Measurements from ENCODE around the gene NCBP3.

The NCBP3 gene, protein sequence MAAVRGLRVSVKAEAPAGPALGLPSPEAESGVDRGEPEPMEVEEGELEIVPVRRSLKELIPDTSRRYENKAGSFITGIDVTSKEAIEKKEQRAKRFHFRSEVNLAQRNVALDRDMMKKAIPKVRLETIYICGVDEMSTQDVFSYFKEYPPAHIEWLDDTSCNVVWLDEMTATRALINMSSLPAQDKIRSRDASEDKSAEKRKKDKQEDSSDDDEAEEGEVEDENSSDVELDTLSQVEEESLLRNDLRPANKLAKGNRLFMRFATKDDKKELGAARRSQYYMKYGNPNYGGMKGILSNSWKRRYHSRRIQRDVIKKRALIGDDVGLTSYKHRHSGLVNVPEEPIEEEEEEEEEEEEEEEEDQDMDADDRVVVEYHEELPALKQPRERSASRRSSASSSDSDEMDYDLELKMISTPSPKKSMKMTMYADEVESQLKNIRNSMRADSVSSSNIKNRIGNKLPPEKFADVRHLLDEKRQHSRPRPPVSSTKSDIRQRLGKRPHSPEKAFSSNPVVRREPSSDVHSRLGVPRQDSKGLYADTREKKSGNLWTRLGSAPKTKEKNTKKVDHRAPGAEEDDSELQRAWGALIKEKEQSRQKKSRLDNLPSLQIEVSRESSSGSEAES

GRCh38 chr17:3845621-3846436 lies at the start of gene NCBP3:
Gene NCBP3 (minus strand): TSS chr17:3846246. CDS start chr17:3846223, 23 bp downstream.
- DNase-seq = peak; percentile 46 to 65

DNA sequence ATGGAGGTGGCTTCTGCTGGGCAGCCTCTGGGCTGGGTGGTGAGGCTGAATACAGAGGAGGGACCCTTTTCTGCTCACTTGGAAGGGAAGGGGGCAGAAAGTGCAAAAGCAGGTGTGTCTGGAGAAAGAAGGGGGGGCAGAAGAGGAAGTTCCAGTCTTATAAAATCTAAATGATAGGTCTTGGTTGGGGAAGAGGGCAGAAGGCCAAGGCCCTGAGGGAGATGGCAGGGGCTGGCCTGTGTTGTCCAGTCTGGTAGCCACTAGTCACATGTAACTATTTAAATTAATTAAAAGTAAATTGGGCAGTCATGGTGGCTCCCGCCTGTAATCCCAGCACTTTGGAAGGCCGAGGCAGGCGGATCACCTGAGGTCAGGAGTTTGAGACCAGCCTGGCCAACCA lies 49.3 kb upstream of the NCBP3 start:
- no peak for DNase-seq

DNA sequence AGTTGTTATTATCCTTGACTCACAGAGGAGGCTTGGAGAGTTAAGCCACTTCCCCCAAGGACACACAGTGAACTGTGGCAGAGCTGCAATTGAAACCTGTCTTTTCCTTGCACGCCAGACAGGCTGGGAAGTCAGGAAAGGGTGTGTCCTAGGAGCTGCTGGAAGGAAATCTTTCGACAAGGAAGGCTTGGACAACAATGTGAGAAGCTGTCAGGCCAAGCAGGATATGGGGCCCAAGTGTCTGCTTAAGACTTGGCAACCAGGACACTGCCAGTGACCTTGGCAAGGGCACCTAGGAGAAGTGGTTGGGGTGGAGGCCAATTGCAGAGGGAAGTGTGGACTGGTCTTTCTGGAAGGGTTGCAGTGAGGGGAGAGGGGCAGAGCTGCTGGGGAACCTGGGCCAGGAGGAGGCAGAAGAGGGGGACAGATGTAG lies 48.9 kb upstream of the NCBP3 start:
- no peak for DNase-seq

GRCh38 chr17:3894188-3894587 lies 48.1 kb upstream of the NCBP3 start:
- no peak for DNase-seq

DNA sequence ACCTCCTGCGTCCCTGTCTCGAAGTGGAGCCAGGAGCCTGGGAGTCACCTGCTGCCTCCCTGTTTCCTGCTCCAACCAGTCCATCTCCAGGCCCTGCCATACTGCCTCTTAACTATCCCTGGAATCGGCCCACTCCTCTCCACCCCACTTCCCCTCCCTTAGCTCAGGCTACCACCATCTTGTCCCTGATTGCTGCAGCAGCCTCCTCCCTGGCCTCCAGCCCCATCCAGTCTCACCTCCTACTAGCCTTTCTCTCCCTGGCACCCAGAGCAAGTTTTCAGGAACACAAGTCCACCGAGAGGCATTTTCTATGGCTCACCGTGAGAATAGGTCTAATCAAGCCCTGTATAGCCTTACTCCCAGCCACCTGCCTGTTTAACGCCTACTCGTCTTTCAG lies 47.7 kb upstream of the NCBP3 start:
- no peak for DNase-seq

GRCh38 chr17:3893003-3893719 lies 47.1 kb upstream of the NCBP3 start, which contains the start of gene CAMKK1:
Gene CAMKK1 (minus strand): TSS chr17:3893053. CDS start chr17:3885687, 7,366 bp downstream.
- DNase-seq = peak; percentile 48 to 61

DNA sequence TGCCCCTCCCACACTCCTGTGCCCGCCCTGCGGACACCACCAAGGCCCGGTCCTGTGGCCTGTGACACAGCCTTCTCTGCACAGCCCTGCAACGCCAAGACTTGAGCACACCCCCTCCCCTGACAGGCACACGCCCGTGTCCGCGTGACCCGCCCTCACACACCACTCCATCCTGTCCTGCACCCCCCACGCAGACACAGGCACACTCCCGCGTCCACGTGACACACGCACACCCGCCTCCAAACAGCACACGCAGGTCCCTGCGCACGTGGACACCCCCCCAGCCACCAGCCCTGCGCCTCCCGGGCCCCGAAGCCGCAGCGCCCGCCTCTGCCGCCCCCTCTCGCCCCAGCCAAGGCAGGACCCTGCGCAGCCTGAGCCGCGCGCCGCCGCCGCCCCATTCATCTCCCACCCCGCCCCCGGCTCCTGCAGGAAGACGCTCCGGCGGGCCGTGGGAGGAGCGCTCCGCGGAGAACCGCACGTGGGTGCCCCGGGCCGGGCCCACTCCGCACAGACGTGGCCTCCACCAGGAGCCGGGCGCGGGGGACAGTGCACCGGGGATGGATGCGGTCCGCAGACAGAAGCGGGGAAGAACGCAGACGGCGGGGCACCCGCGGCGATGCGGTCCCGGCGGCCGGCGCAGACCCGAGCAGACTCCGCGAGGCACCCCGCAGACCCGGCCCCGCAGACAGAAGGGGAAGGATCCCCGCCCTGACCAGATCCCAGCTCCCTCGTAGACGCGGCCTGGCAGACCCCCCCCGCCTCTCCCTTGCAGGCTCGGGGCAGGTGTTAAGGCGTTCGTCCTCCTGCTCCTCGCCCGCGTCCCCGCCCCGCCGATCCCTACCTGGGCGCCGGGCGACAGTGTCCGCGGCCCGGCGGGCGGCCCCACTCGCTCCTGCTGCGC lies 46.3 kb upstream of the NCBP3 start:
- peak; percentile 7 to 12 for DNase-seq

DNA sequence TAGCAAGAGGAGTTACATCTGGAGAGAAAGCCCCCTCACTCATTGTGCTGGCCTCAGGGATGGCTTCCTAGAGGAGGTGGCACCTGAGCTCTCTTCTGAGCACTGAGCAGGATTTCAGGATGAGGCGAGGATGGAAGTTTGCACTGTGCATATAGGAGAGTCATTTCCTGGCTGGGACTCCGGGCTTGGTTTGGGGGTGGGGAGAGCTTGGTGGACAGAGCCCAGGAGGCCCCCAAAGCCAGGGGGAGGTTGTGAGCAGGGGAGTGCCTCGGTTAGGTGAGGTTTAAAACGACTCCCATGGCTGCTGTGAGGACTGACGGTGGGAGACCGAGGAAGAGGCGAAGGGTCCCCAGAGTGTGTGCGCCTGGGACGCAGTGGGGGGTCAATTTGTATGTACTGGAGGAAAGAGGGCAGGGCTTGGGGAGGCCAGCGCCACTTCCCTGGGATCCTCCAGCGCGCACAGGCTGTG lies 45.6 kb upstream of the NCBP3 start:
- no peak for DNase-seq

DNA sequence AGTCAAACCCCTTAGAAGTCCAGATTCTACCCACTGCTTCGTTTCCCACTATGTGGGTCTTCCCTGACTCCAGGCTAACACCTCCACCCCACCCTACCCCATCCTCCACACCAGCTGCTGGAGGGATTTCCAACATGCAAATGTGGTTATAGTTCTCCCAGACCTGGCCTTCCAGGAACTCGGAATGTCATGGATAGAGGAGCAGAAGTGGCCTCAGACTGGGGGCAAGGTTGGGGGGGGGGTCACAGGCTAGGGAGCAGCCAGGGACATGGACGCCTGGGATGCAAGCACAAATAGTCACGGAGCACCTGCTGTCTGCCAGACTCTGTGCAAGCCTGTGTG lies 44.8 kb upstream of the NCBP3 start:
- DNase-seq = no peak

- DNase-seq = no peak
These were observed 44.2 kb upstream of the NCBP3 start for GRCh38 chr17:3890082-3890877.

GRCh38 chr17:3889325-3890012 lies 43.4 kb upstream of the NCBP3 start:
- DNase-seq = no peak

DNA sequence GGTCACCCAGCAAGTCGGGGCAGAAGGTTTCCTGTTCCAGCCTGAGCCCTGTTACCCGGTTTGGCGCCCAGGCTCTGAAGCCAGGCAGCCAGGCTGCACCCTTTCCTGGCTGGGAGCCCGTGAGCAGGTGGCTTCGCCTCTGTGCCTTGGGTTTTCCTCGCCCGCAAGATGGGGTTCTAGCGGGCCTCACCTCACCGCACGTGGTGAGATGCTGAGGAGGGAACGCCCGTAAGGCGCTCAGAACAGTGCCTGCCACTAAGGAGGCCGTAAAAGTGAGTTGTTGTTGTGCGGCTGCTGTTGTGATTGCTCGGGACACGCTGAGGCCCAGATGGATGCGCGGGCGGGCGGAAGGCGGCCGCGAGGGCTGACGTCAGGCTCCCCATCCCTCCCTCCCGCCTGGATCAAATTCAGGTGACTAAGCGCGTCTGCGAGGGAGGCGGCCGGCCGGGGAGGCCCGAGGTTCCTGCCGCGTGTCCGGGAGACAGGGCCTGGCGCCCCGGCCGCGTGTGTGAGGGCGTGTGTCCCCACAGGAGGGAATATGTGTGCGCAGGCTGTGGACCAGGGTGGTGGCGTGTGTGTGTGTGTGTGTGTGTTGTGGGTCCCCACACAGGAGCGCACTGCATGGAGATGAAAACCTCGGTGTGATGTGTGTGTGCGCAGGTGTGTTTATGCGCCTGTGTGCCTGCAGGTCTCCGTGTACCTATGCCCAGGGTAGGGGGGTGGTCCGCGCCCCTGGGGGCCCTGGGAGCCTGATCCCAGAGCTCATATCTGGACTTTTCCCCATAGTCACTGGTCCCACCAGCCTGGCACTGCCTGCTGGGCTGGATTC lies 42.5 kb upstream of the NCBP3 start:
- no peak for DNase-seq

GRCh38 chr17:3887804-3888203 lies 41.8 kb upstream of the NCBP3 start:
- no peak for DNase-seq

DNA sequence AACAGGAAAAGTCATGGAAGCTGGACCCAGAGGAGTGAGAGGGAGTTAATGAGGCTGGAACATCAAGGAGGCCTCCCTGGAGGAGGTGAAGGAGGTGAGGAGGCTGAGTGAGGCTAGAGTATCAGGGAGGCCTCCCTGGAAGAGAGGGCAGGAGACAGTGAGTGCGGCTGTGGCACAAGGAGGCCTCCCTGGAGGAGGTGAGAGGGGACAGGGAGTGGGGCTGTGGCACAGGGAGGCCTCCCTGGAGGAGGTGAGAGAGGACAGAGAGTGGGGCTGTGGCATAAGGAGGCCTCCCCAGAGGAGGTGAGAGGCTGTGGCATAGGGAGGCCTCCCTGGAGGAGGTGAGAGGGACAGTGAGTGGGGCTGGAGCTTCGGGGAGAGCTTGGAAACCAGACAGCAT lies 41.3 kb upstream of the NCBP3 start:
- DNase-seq = no peak

DNA sequence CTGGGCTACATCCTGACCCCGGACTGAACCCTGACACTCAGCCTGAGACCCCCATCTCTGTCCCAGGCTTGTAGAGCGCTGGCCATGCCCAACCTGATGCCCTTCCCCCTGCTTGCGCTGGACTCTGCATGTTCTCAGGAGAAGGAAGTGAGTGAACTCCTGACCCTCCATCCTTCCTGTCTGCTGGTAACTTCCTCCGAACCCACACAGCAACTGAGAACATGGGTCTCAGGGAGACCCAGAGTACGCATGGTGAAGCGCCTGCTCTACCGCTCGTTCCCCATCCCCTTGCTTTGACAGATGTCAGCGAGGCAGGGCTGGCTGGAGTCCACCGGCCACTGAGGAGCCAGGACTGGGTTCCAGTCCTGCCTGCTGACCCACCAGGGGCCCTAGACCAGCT lies 40.7 kb upstream of the NCBP3 start:
- no peak for DNase-seq

DNA sequence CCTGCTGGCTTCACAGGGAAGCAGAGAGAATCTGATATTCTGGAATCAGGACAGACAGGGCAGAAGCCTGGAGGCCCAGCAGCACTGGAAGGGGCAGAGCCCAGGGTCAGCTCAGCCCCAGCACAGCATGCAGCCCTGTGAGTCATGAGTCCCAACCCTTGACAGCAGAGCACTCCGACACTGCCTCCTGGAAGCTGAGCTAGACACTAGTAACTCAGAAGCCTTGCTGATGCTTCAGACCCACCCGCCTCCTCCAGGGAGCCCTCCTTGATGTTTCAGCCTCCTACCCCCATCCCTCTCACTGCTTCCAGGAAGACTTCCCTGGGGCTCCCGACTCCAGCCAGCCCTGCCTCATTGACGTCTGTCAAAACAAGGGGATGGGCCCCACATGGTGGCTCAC lies 39.9 kb upstream of the NCBP3 start:
- DNase-seq = no peak

- no peak for DNase-seq
These were observed 39.2 kb upstream of the NCBP3 start for GRCh38 chr17:3885271-3885670.

DNA sequence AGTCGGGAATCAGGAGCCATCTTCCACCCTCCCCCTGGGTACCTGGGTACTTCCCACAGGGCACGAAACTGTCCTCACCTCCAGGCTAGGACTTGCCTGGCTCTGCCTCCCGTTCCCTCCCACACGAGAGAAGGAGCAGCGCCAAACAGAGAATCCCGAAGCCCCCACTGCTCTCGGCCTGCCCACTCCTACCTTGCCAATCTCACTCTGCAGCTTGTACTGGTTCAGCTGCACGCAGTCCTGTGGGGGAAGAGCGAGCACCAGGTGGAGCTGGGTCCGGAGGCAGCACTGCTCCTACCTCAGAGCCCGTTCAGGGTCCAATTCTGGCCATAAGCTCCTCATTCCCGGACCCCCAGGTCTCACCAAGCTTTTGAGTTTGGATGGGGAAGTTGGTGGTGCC lies 38.1 kb upstream of the NCBP3 start:
- DNase-seq = no peak

DNA sequence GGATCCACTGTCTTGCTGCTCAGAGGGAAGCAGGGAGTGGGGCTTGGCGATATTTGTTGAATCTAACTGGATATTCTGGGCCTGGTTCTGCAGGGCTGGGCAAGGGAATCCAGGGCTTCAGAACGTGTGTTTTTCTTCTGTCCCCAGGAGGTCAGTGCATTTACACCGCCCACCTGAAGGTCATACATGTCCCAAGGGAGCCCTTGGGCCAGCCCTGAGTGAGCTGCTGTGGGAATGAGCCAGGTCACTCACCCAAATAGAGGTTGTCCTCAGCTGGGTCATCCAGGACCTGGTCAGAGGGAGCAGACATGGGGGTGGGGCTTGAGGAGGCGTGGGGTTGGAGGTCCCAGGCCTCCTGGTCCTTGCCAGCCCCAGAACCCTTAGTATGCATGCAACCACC lies 36.2 kb upstream of the NCBP3 start:
- DNase-seq = no peak
